Measurements from ENCODE around the gene NODAL.

The NODAL gene

GRCh38 chr10:70403483-70404035 lies 37.9 kb downstream of the NODAL start:
- Histone ChIP-seq H3K4me3 (ENCODE audit: low read length) (peak overlapping the region; percentile 34; the same call in 1 of the 2 replicates), H3K9me3 (ENCODE audit: insufficient read depth, low read depth, low read length) (no peaks in the 10 kb centered on the region), H3K27me3 (ENCODE audit: insufficient read depth, low read length) (no peaks in the 10 kb centered on the region), H3K9ac (ENCODE audit: low read depth, low read length) (peak overlapping the region; percentile 55; the same call in 1 of the 2 replicates), H3K4me1 (ENCODE audit: insufficient read depth, low read length) (peaks cover 15% of the 10 kb centered on the region; the same call in 1 of the 2 replicates), H3K36me3 (ENCODE audit: insufficient read depth, low read depth, low read length) (peaks cover 10% of the 10 kb centered on the region; the same call in 1 of the 2 replicates), H3K27ac (ENCODE audit: low read length) (no peak overlapping the region)

DNA sequence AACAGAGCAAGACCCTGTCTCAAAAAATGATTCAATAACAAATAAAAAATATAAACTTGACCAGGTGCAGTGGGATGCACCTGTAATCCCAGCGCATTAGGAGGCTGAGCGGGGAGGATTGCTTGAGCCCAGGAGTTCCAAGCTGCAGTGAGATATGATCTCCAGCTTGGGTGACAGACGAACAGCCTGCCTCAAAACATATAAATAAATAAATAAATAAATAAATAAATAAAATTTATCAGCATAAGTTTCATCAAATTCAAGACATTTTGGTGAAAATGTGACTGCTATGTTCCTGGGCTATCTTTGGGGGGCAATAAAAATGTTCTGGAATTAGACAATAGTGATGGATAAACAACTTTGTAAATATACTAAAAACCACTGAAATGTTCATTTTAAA lies 42.3 kb downstream of the NODAL start:
- Histone ChIP-seq H3K9me3 (ENCODE audit: insufficient read depth, low read depth, low read length) (no peaks in the 10 kb centered on the region), H3K9ac (ENCODE audit: low read depth, low read length) (no peak overlapping the region), H3K4me3 (ENCODE audit: low read length) (no peak overlapping the region), H3K27me3 (ENCODE audit: insufficient read depth, low read length) (no peaks in the 10 kb centered on the region), H3K27ac (ENCODE audit: low read length) (no peak overlapping the region), H3K4me1 (ENCODE audit: insufficient read depth, low read length) (peaks cover 4% of the 10 kb centered on the region; the same call in 1 of the 2 replicates), H3K36me3 (ENCODE audit: insufficient read depth, low read depth, low read length) (no peaks in the 10 kb centered on the region)

DNA sequence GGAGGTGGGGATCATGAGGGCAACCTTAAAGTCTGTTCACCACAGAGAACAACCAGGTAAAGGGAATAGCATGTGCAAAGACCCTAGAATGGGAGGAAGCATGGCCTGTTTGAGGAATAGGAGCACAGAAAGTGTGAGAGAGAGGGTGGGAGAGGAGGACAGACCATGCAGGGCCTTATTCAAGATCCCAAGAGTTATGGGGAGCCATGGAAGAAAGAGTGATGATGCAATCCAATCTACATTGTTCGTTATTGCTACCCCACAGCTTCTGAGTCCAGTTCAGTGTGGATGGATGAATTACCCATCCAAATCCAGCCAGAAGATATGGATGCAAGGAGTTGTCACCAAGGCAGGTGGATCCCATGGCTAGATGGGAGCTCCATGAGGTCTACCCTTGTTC lies 45.3 kb downstream of the NODAL start:
- Histone ChIP-seq H3K9ac (ENCODE audit: low read depth, low read length) (no peak overlapping the region), H3K9me3 (ENCODE audit: insufficient read depth, low read depth, low read length) (no peaks in the 10 kb centered on the region), H3K4me3 (ENCODE audit: low read length) (no peak overlapping the region), H3K27ac (ENCODE audit: low read length) (no peak overlapping the region), H3K36me3 (ENCODE audit: insufficient read depth, low read depth, low read length) (no peaks in the 10 kb centered on the region), H3K4me1 (ENCODE audit: insufficient read depth, low read length) (no peaks in the 10 kb centered on the region), H3K27me3 (ENCODE audit: insufficient read depth, low read length) (no peaks in the 10 kb centered on the region)

- H3K9me3 ChIP-seq (ENCODE audit: insufficient read depth, low read depth, low read length): no peaks in the 10 kb centered on the region
- no peak overlapping the region for H3K4me3 ChIP-seq (ENCODE audit: low read length)
- H3K9ac ChIP-seq (ENCODE audit: low read depth, low read length): no peak overlapping the region
- H3K4me1 ChIP-seq (ENCODE audit: insufficient read depth, low read length): no peaks in the 10 kb centered on the region
- H3K27me3 ChIP-seq (ENCODE audit: insufficient read depth, low read length): no peaks in the 10 kb centered on the region; the same call in 1 of the 2 replicates
- H3K36me3 ChIP-seq (ENCODE audit: insufficient read depth, low read depth, low read length): no peaks in the 10 kb centered on the region
- no peak overlapping the region for H3K27ac ChIP-seq (ENCODE audit: low read length)
Observed at GRCh38 chr10:70391654-70392053, 49.8 kb downstream of the NODAL start.
